GM18505 (cell line): ENCODE results near the gene NTM.
"Not testable (repeated sequence)": the region's sequence is repeated elsewhere in the genome, so short reads cannot be mapped to it uniquely, and the experiment has no call there.

Source experiments
- ATAC-seq: cut with Tn5 transposase; IDR thresholded peaks from one replicate; pipeline ENCODE4 v1.9.1; 2021; ENCODE audit not compliant: unreplicated experiment
- POLR2A ChIP-seq: IDR thresholded peaks from 4 replicates; pipeline ENCODE4 v1.6.1; 2011; ENCODE audit warnings: borderline replicate concordance; ENCODE audit not compliant: insufficient read depth, insufficient read length; ENCODE audit errors: extremely low read depth

Gene NTM

DNA sequence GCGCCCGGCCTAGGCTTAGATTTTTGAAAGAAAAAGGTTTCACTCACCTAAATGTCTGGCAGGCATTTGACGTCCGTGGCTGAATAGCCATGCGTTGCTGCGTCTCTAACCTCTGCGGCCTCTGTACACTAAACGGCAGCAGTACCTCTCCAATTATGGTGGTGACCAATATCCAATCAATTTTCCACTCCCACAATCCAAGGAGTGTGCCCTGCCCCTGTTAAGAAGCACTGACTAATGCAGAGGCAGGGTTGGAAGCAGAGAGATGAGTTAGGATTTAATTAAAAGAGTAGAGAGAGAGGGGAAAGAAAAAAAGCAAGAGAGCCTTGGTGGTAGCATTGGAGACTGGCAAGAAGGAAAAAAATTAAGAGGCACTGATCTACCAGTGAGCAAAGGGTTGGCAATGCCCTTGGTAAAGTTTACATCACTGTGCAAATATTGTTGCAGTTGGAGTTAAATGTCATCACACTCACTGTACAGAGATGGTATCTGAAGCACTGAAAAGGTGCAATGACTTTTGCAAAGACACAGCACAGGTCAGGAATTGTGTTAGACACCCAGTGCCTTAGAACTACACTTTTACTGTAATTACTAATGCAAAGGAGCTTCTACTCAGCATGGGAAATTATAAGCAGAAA lies 526.7 kb downstream of the NTM start:
- ATAC-seq = no peak
- no peak for TF ChIP-seq POLR2A

DNA sequence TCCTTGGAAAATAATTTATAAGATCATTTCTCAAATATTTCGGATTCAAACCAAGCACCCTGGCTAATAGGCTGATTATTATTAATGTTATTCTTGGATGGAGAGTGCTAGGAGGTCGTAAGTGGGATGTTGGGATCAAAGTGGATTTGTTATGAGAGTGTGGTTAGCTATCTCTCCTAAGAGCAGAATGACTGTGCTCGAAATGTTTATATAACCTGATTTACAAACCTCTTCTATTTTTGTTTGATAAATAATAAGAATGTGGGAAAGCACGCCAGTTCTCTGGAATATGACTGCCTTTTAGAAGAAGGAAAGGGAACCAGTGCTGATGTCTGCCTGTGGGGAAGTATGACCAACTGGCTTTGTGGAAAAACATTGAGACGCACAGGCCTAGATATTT lies 527.5 kb downstream of the NTM start:
- TF ChIP-seq POLR2A = no peak
- no peak for ATAC-seq

GRCh38 chr11:131898949-131899348 lies 528.5 kb downstream of the NTM start:
- ATAC-seq = no peak
- TF ChIP-seq POLR2A = no peak

DNA sequence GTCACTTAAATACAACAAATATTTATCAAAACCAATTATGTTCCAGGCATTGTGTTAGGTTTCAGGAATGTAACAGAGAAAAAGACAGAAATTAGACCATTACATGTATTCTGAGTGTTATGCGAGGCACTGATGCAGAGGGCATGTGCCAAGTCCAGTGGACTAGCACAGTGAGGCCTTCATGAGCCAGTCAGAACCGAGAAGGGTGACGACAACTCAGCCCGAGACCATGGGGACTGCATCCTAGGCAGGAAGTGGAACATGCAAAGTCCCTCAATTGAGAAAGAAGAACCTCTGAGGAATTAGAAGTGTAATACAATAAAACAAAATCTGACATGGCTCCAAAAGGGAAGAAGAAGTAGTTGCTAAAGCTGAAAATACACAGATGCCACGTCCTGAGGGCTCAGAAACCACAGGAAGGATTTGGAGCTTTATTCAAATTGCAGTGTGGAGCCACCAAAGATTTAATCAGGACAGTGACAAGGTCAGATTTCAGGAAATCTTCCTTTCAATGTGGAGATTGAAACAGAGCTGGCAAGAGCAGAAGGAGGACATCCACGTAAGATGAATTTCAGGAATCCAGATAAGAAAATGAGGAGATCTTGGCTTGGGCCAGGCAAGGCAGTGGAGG lies 529.6 kb downstream of the NTM start:
- no peak for TF ChIP-seq POLR2A
- no peak for ATAC-seq

DNA sequence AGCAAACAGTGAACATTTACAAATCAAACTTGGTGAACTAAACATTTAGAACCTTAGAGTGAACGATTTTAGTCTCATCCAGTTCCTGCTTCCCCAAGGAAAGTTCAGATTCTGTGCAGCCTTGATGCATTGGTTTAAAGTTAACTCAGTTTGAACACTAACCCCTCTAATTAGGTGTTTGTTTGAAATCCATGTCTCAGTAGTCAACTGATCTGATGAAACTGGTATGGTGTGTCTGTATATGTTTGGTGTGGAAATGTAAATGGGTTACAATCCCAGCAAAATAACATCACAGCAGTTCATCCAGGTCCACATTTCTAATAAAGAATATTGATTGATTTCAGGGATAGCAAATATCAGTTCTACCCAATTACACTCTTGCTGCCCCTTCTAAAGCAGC lies 532.0 kb downstream of the NTM start:
- TF ChIP-seq POLR2A = no peak
- no peak for ATAC-seq

GRCh38 chr11:131903074-131903473 lies 532.7 kb downstream of the NTM start:
- no peak for TF ChIP-seq POLR2A
- ATAC-seq = no peak

- no peak for TF ChIP-seq POLR2A
- ATAC-seq = no peak
Measured at GRCh38 chr11:131904756-131905155, 534.3 kb downstream of the NTM start.

DNA sequence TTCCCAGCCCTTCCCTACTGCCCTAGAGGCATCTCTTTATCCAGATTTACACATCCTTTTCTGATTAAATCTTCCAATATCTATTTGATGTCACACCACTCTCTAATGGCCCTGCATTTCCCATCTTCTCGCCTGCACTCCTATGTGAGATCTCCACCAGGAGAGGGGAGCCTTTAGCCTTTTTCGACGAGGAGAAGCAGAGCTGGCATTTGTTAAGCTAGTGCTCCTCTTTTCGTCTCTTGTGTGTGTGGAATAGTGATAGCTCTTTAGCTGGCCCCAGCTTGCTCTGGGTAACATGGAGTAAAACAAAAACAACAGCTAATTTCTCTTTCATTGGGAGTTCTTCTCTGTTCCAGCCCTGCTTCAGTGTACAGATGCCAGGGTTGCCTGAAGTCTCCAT lies 536.5 kb downstream of the NTM start:
- no peak for TF ChIP-seq POLR2A
- ATAC-seq = no peak

- no peak for TF ChIP-seq POLR2A
- ATAC-seq = no peak
Measured at GRCh38 chr11:131907371-131907770, 537.0 kb downstream of the NTM start.

DNA sequence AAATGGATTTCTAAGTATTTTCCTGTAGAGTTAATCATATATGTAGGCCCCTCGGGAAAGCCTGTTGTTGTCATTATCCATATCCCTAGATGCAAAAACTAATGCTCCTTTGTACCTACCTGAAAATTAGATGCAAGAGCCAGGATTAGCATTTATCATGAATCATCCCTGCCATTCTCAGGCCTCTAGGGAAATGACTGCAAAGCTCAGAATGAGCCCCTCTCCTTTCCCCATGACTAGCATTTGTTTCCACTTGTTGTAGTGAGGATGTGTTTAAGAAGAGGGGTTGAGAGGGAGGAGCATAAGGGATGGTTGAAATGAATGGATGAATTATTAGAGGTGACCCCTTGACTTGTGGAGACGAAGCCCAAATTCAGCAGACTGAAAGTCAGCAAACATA lies 537.9 kb downstream of the NTM start:
- TF ChIP-seq POLR2A = no peak
- ATAC-seq = no peak

DNA sequence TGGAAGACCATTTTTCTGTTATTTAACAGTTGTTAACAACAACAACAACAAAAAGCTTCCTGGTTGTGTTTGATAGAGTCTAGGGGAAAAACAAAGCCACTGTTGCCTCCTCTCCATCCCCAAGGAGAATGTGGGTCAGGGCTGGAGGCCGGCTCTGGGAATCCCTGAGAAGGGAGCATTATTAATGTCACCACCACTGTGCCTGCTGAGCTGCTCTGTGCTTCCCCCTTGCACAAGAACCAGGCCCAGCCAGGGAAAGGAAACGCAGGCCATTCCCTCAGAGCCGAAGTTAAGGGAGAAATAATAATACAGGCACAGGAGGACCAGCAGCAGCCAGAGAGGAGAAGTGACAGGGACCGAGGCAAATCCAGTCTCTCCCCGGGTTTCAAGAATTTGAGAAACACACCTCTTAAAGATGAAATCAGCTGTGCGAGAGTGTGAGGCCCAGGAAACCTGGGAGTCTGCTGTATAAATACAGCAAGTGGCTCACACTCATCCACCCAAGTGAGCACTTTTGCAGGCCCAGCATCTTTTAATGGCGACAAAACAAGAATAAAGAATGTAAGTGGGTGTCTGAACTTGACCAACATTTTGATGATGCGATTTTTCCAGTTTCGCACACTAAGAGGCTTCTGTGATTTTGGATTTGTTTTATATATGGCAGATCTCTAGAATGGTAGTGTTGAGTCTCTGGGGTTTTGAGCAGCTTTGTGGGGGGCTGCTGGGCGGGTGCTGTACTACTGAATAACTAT lies 539.2 kb downstream of the NTM start:
- no peak for TF ChIP-seq POLR2A
- no peak for ATAC-seq

DNA sequence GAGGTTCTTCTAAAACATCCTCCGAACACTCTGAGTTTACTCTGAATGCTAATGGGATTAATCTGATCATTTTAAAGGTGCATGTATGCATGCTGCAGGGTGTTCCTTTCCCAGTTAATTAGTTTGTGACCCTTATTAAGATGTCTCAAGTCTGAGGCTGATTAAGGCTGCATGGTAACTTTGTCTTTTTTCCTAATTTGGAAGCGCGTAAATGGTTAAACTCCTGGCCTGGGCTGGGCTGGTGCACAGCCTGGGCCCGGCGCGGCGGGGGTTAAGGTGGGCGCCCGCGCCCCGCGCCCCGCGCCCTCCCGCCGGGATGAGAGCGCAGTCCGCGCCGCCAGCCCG lies 539.7 kb downstream of the NTM start:
- no peak for TF ChIP-seq POLR2A
- ATAC-seq = no peak

- TF ChIP-seq POLR2A = no peak
- no peak for ATAC-seq
Measured at GRCh38 chr11:131910523-131911387, 540.3 kb downstream of the NTM start.

DNA sequence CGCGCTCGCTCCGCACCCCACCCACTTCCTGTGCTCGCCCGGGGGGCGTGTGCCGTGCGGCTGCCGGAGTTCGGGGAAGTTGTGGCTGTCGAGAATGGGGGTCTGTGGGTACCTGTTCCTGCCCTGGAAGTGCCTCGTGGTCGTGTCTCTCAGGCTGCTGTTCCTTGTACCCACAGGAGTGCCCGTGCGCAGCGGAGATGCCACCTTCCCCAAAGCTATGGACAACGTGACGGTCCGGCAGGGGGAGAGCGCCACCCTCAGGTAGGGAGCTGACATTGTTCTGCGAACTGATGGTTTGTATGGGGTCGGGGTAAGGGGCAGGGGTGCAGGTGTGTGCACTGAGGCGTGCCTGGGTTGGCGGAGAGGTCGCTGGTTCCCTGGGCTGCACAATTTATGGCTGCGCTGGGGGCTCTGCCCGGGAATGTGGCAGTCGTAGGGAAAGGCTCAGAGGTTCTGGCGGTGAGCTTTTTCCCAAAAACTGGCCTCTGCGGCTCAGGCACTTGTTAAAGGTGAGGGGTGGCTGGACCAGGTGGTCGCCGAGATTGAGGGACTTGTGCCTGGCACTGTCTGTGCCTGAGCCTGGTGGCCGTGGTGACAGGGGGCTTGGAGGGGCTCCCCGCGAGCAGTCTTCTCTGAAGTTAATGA lies 541.1 kb downstream of the NTM start:
- not testable (repeated sequence) for ATAC-seq
